Fibroblast of upper back skin (primary cell): ENCODE results near the gene CACNA1B.
"Not testable (repeated sequence)": the region's sequence is repeated elsewhere in the genome, so short reads cannot be mapped to it uniquely, and the experiment has no call there.

Experiments
- DNase-seq: peaks from one replicate; pipeline ENCODE4 v3.0.0-alpha.2; 2013

The CACNA1B gene

GRCh38 chr9:138122201-138122600 lies 244.6 kb downstream of the CACNA1B start:
- DNase-seq, result no peak

- no peak for DNase-seq
Observed at GRCh38 chr9:138122676-138123075, 245.1 kb downstream of the CACNA1B start.

GRCh38 chr9:138123086-138123485 lies 245.5 kb downstream of the CACNA1B start:
- DNase-seq, result no peak

GRCh38 chr9:138126090-138126857 lies 248.7 kb downstream of the CACNA1B start:
- DNase-seq, result not testable (repeated sequence)

- not testable (repeated sequence) for DNase-seq
Observed at GRCh38 chr9:138126858-138127584, 249.4 kb downstream of the CACNA1B start.

- not testable (repeated sequence) for DNase-seq
Observed at GRCh38 chr9:138128027-138128426, 250.4 kb downstream of the CACNA1B start.

GRCh38 chr9:138129318-138129717 lies 251.7 kb downstream of the CACNA1B start:
- DNase-seq, result not testable (repeated sequence)

- DNase-seq, result not testable (repeated sequence)
Observed at GRCh38 chr9:138132946-138133705, 255.5 kb downstream of the CACNA1B start.

GRCh38 chr9:138134581-138134980 lies 257.0 kb downstream of the CACNA1B start:
- DNase-seq, result not testable (repeated sequence)

- not testable (repeated sequence) for DNase-seq
Observed at GRCh38 chr9:138139096-138139495, 261.5 kb downstream of the CACNA1B start.

- DNase-seq, result not testable (repeated sequence)
Observed at GRCh38 chr9:138140980-138141379, 263.4 kb downstream of the CACNA1B start.

- DNase-seq, result not testable (repeated sequence)
Observed at GRCh38 chr9:138142528-138143244, 265.1 kb downstream of the CACNA1B start.

GRCh38 chr9:138143491-138143890 lies 265.9 kb downstream of the CACNA1B start:
- not testable (repeated sequence) for DNase-seq

- peak; percentile 1 for DNase-seq
Observed at GRCh38 chr9:138147556-138147955, 270.0 kb downstream of the CACNA1B start.

GRCh38 chr9:138149672-138150656 lies 272.4 kb downstream of the CACNA1B start:
- not testable (repeated sequence) for DNase-seq

- not testable (repeated sequence) for DNase-seq
Observed at GRCh38 chr9:138155788-138156187, 278.2 kb downstream of the CACNA1B start.

- not testable (repeated sequence) for DNase-seq
Observed at GRCh38 chr9:138166793-138167192, 289.2 kb downstream of the CACNA1B start.
